ENCODE data around the gene S1PR4. TPM values are rescaled to one million over a fixed set of nuclear protein-coding genes. Genes with fewer than 3 reads are reported as not detected.
"Not testable (repeated sequence)": the region's sequence is repeated elsewhere in the genome, so short reads cannot be mapped to it uniquely, and the experiment has no call there.

S1PR4 gene
- total and polyA plus RNA-seq, 2 of the 13 experiments (the other 11 are each of a cell fraction or from before 2014, with no cell fraction given) = 0.07 to 0.09 TPM

GRCh38 chr19:3153286-3154230 is 25.0 kb upstream of the S1PR4 start (continued):
- TF ChIP-seq ZNF800 (CRISPR knock-in tag; IDR thresholded peaks at IDR 0.05) (no peak), FOXK2 (IDR thresholded peaks at IDR 0.05) (0 out of 2 replicates have a peak, but pooled peaks have one; percentile 22), SNRNP70 (IDR thresholded peaks at IDR 0.05; ENCODE audit: low read depth, low read length) (no peak), HBP1 (CRISPR knock-in tag; IDR thresholded peaks at IDR 0.05; ENCODE audit: low read depth) (no peak), ZNF484 (CRISPR knock-in tag; IDR thresholded peaks at IDR 0.05; ENCODE audit: borderline replicate concordance, low read depth) (no peak), FOXA1 (IDR thresholded peaks at IDR 0.05) (0 out of 2 replicates have a peak, but pooled peaks have one; percentile 19), FOXA1 (CRISPR knock-in tag; IDR thresholded peaks at IDR 0.05) (no peak)

GRCh38 chr19:3154447-3154846 is 24.1 kb upstream of the S1PR4 start:
- H3K36me3 ChIP-seq (replicated peaks in 1 of 2; ENCODE audit: control insufficient read depth in 1 of 2, insufficient read depth in 2 of 2, low read length in 2 of 2); H3K9me3 ChIP-seq (ENCODE audit: low read length); in situ Hi-C loops (cut with HindIII; ENCODE audit: extremely low pct_ligation_motif_present, low pct_unique_long_range_greater_than_20kb); H3K27ac ChIP-seq (ENCODE audit: extremely low read length, insufficient read depth, low read length); POLR2A ChIA-PET; H2AFZ ChIP-seq (ENCODE audit: low read length); intact Hi-C loops (cut with micrococcal nuclease; ENCODE audit: unreplicated experiment); H3K4me2 ChIP-seq (ENCODE audit: low read depth, low read length); CTCF ChIA-PET (ENCODE audit: low intra/inter-chr PET ratio, low total read pairs); BruUV-seq (replicated peaks); H3K4me3 ChIP-seq (replicated peaks in 1 of 3; ENCODE audit: insufficient read depth in 1 of 3, low read depth in 2 of 3, low read length in 3 of 3); DNase-seq (ENCODE audit: low spot score); FAIRE-seq; H4K20me1 ChIP-seq (ENCODE audit: insufficient read depth, low read length); H3K9ac ChIP-seq (ENCODE audit: insufficient read depth, low read depth, low read length); H3K79me2 ChIP-seq (ENCODE audit: insufficient read depth, low read length); ATAC-seq: not testable (repeated sequence)
- 18% methylated on average over 3 of the region's 3 CpGs for WGBS (ENCODE audit: low lambda C conversion rate)
- peaks cover 0 to 20% of the 10 kb centered on the region in 2 experiments; a peak in 2 of 5 replicates for H3K27me3 ChIP-seq (ENCODE audit: control insufficient read depth in 1 of 2, insufficient read depth in 2 of 2, low read length in 2 of 2)
- H3K4me1 ChIP-seq (ENCODE audit: insufficient read depth, low read length) = peaks cover 11% of the 10 kb centered on the region

Measured in HepG2 (cell line).